GM12878 (cell line): ENCODE results near the gene EHD4. TPM values are rescaled to one million over a fixed set of nuclear protein-coding genes. Genes with fewer than 3 reads are reported as not detected.

Experiments
- BACH1 ChIP-seq: fragments of 450-650 bp; IDR thresholded peaks from 2 replicates; pipeline ENCODE4 v1.6.1; 2017; ENCODE audit warnings: mild to moderate bottlenecking, borderline replicate concordance
- CHD2 ChIP-seq: IDR thresholded peaks from 2 replicates; pipeline ENCODE4 v1.6.1; 2011; ENCODE audit warnings: low read depth, low read length, improper control_type of control experiment, borderline replicate concordance
- CHD4 ChIP-seq: fragments of 200-600 bp; sonication (generic); IDR thresholded peaks from 2 replicates; pipeline ENCODE4 v1.6.1; 2016; ENCODE audit warnings: mild to moderate bottlenecking
- DPF2 ChIP-seq: fragments of 450-650 bp; IDR thresholded peaks from 2 replicates; pipeline ENCODE4 v1.6.1; 2017; ENCODE audit warnings: mild to moderate bottlenecking
- EGR1 ChIP-seq, 2 experiments: IDR thresholded peaks; 1 replicate in 1 of 2; 2 replicates in 1 of 2; pipeline ENCODE4 v1.6.1; 2011 to 2012; ENCODE audit warnings: low read depth in 2 of 2, low read length in 2 of 2, borderline replicate concordance in 1 of 2, mild to moderate bottlenecking in 1 of 2, moderate library complexity in 1 of 2
- EP300 ChIP-seq, 2 experiments: fragments of 150-350 bp in 1 of 2; IDR thresholded peaks; 2 replicates each; pipeline ENCODE4 v1.6.1; 2011 to 2012; ENCODE audit warnings: low read depth in 2 of 2, low read length in 2 of 2, borderline replicate concordance in 1 of 2, improper control_type of control experiment in 1 of 2, inconsistent platforms in 1 of 2; ENCODE audit not compliant: control insufficient read depth in 1 of 2
- ETV6 ChIP-seq, 2 experiments: fragments of 450-650 bp in 1 of 2; IDR thresholded peaks in 1 of 2; conservative IDR thresholded peaks in 1 of 2; 2 replicates each; pipeline ENCODE4 v1.6.1; 2014; ENCODE audit warnings: antibody characterized with exemption in 1 of 2, borderline replicate concordance in 1 of 2, low read depth in 1 of 2, mild to moderate bottlenecking in 1 of 2, moderate library complexity in 1 of 2
- HDGF ChIP-seq: fragments of 450-650 bp; IDR thresholded peaks from 2 replicates; pipeline ENCODE4 v1.6.1; 2016; ENCODE audit warnings: antibody characterized with exemption
- IKZF1 ChIP-seq: fragments of 450-650 bp; conservative IDR thresholded peaks from 2 replicates; pipeline ENCODE4 v1.6.1; 2017; ENCODE audit warnings: antibody characterized with exemption, mild to moderate bottlenecking
- IRF5 ChIP-seq: fragments of 450-650 bp; IDR thresholded peaks from 2 replicates; pipeline ENCODE4 v1.6.1; 2017; ENCODE audit warnings: borderline replicate concordance
- MYB ChIP-seq: fragments of 150-350 bp; IDR thresholded peaks from 2 replicates; pipeline ENCODE4 v1.6.1; 2014; ENCODE audit warnings: mild to moderate bottlenecking, low read depth, low read length, borderline replicate concordance
- NR2C1 ChIP-seq: fragments of 450-650 bp; IDR thresholded peaks from 2 replicates; pipeline ENCODE4 v1.6.1; 2017; ENCODE audit warnings: antibody characterized with exemption, mild to moderate bottlenecking, moderate library complexity
- NR2F1 ChIP-seq: fragments of 450-650 bp; conservative IDR thresholded peaks from 2 replicates; pipeline ENCODE4 v1.6.1; 2017; ENCODE audit warnings: mild to moderate bottlenecking
- PKNOX1 ChIP-seq: fragments of 450-650 bp; IDR thresholded peaks from 2 replicates; pipeline ENCODE4 v1.6.1; 2016; ENCODE audit warnings: mild to moderate bottlenecking
- RELB ChIP-seq: fragments of 450-650 bp; IDR thresholded peaks from 2 replicates; pipeline ENCODE4 v1.6.1; 2017; ENCODE audit warnings: low read depth, mild to moderate bottlenecking, moderate library complexity
- RUNX3 ChIP-seq: IDR thresholded peaks from 2 replicates; pipeline ENCODE4 v1.6.1; 2012; ENCODE audit warnings: low read length, inconsistent platforms
- SIN3A ChIP-seq: IDR thresholded peaks from 2 replicates; pipeline ENCODE4 v1.6.1; 2012; ENCODE audit warnings: low read depth, low read length, improper control_type of control experiment
- SIX5 ChIP-seq: IDR thresholded peaks from 2 replicates; pipeline ENCODE4 v1.6.1; 2011; ENCODE audit warnings: mild to moderate bottlenecking, low read depth, low read length, moderate library complexity; ENCODE audit not compliant: severe bottlenecking
- SMAD5 ChIP-seq: IDR thresholded peaks from 2 replicates; pipeline ENCODE4 v1.6.1; 2016; ENCODE audit warnings: antibody characterized with exemption, low read depth
- SRF ChIP-seq, 2 experiments: IDR thresholded peaks; 2 replicates each; pipeline ENCODE4 v1.6.1; 2011; ENCODE audit warnings: low read depth in 2 of 2, low read length in 2 of 2, mild to moderate bottlenecking in 1 of 2, moderate library complexity in 1 of 2
- STAT3 ChIP-seq: IDR thresholded peaks from 2 replicates; pipeline ENCODE4 v1.6.1; 2011; ENCODE audit warnings: low read depth, low read length, improper control_type of control experiment
- TCF12 ChIP-seq: IDR thresholded peaks from 2 replicates; pipeline ENCODE4 v1.6.1; 2011; ENCODE audit warnings: low read depth, mild to moderate bottlenecking, low read length
- YY1 ChIP-seq: IDR thresholded peaks from 2 replicates; pipeline ENCODE4 v1.6.1; 2011; ENCODE audit warnings: low read depth, mild to moderate bottlenecking, low read length
- ZBTB40 ChIP-seq: fragments of 450-650 bp; IDR thresholded peaks from 2 replicates; pipeline ENCODE4 v1.6.1; 2016; ENCODE audit warnings: mild to moderate bottlenecking, moderate library complexity, borderline replicate concordance
- ZNF384 ChIP-seq: IDR thresholded peaks from 2 replicates; pipeline ENCODE4 v1.6.1; 2012; ENCODE audit warnings: low read depth, mild to moderate bottlenecking, low read length, improper control_type of control experiment, borderline replicate concordance
- polyA plus RNA-seq, 11 experiments: library from polyadenylated mRNA; depleted of rRNA in 4 of 11; unstranded in 6 of 11; stranded (reverse) in 5 of 11; fragments of >200 nt; fragmentation: Nextera tagmentation in 4 of 11; fragmentation: Illumina TruSeq in 1 of 11; extraction: Ambion mirVana in 4 of 11; extraction: Trizol in 1 of 11; gene quantifications; 1 replicate in 1 of 11; 2 replicates in 10 of 11; pipeline versions ENCODE4 v1.2.1 to v1.2.3, GENCODE V29; 2011 to 2016; ENCODE audit warnings: inconsistent platforms in 2 of 11, missing spikeins in 2 of 11, low read depth in 1 of 11
- total RNA-seq, 4 experiments: library from RNA; depleted of rRNA in 3 of 4; stranded (reverse); fragments of >200 nt in 3 of 4; fragmentation: Illumina TruSeq in 1 of 4; extraction: Trizol in 1 of 4; gene quantifications; 2 replicates each; pipeline versions ENCODE4 v1.2.1 to v1.2.3, GENCODE V29; 2013 to 2021

Gene EHD4
- total and polyA plus RNA-seq, 10 of the 15 experiments (the other 5 are each of a cell fraction or from before 2014, with no cell fraction given) = 4.2 to 62.9 (median 44.7) TPM

GRCh38 chr15:42010434-42010833 lies 38.1 kb upstream of the EHD4 start (continued):
- no peak for TF ChIP-seq EP300 (IDR thresholded peaks at IDR 0.05; ENCODE audit: borderline replicate concordance in 1 of 2, control insufficient read depth in 1 of 2, low read depth in 2 of 2, low read length in 2 of 2)
- TF ChIP-seq NR2C1 = no peak
- TF ChIP-seq TCF12 = no peak
- TF ChIP-seq NR2F1 = no peak
- no peak for TF ChIP-seq ZBTB40
- no peak for TF ChIP-seq CHD4
- no peak for TF ChIP-seq EGR1 (IDR thresholded peaks at IDR 0.05; ENCODE audit: borderline replicate concordance in 1 of 2, low read depth in 2 of 2, low read length in 2 of 2)
- TF ChIP-seq MYB = no peak
- no peak for TF ChIP-seq ETV6 (conservative IDR thresholded peaks at IDR 0.05 in 1 of 2, IDR thresholded peaks at IDR 0.05 in 1 of 2; ENCODE audit: borderline replicate concordance in 1 of 2, low read depth in 1 of 2)
- peak; percentile 68 for TF ChIP-seq PKNOX1
- no peak for TF ChIP-seq IRF5
- no peak for TF ChIP-seq DPF2
- no peak for TF ChIP-seq RELB
- TF ChIP-seq SRF (IDR thresholded peaks at IDR 0.05; ENCODE audit: low read depth in 2 of 2, low read length in 2 of 2) = no peak
- no peak for TF ChIP-seq IKZF1
- no peak for TF ChIP-seq ZNF384
- TF ChIP-seq YY1 = no peak
- TF ChIP-seq SMAD5 = no peak
- no peak for TF ChIP-seq CHD2
- TF ChIP-seq BACH1 = no peak
- TF ChIP-seq HDGF = no peak
- TF ChIP-seq RUNX3 = peak; percentile 24; the same call in 1 of the 2 replicates
- TF ChIP-seq STAT3 = no peak
- no peak for TF ChIP-seq SIN3A
- no peak for TF ChIP-seq SIX5
